Stomach (tissue), 4 donors: ENCODE data around the gene METRNL.

Experiments
- CTCF ChIP-seq, 7 experiments: fragments of 450-650 bp in 4 of 7; fragments of 200-600 bp in 3 of 7; sonication (generic) in 3 of 7; IDR thresholded peaks; one replicate each; pipeline ENCODE4 v1.5.1; 2016 to 2019; ENCODE audit warnings: antibody characterized with exemption in 7 of 7, control low read depth in 2 of 7, mild to moderate bottlenecking in 1 of 7
- EP300 ChIP-seq: sonication (generic); formaldehyde crosslinking; IDR thresholded peaks from one replicate; pipeline ENCODE4 v1.6.1; 2017; ENCODE audit warnings: antibody characterized with exemption

- TF ChIP-seq CTCF (IDR thresholded peaks at IDR 0.05) (no peak), EP300 (no peak)
Observed at GRCh38 chr17:83129676-83130075, 50.3 kb downstream of the METRNL start.
